Loucy (cell line): ENCODE results near the gene NEBL.

Source experiments
- CTCF ChIP-seq: fragments of 200-600 bp; sonication (generic); conservative IDR thresholded peaks from 2 replicates; pipeline ENCODE4 v1.5.1; 2014; ENCODE audit warnings: mild to moderate bottlenecking, antibody characterized with exemption, low read length
- EZH2phosphoT487 ChIP-seq: fragments of 200-600 bp; IDR thresholded peaks from 2 replicates; pipeline ENCODE4 v1.6.1; 2018; ENCODE audit warnings: antibody characterized with exemption, mild to moderate bottlenecking, moderate library complexity, borderline replicate concordance

GRCh38 chr10:20911626-20912025 lies 14.5 kb upstream of the NEBL start:
- TF ChIP-seq EZH2phosphoT487 (no peak), CTCF (no peak)
